Right atrium auricular region (tissue), 2 donors: ENCODE results near the gene GRM7. TPM values are rescaled to one million over a fixed set of nuclear protein-coding genes. Genes with fewer than 3 reads are reported as not detected.

Experiments
- DNase-seq: peaks from one replicate; pipeline ENCODE4 v3.0.0-alpha.2; 2019; ENCODE audit warnings: low spot score
- H3K27ac ChIP-seq, 2 donors: fragments of 200-600 bp; sonication (generic); 1 replicate in 1 of 2; 2 replicates in 1 of 2; pipeline ENCODE4 v1.5.1; 2016 to 2019
- H3K27me3 ChIP-seq, 2 donors: fragments of 200-600 bp; sonication (generic); one replicate each; pipeline versions ENCODE4 v1.5.1 to v1.6.0; 2017 to 2019
- H3K36me3 ChIP-seq: fragments of 200-600 bp; sonication (generic); one replicate; pipeline ENCODE4 v1.5.1; 2016
- H3K4me1 ChIP-seq, 2 donors: fragments of 200-600 bp; sonication (generic); one replicate each; pipeline versions ENCODE4 v1.5.1 to v1.6.0; 2017 to 2019
- H3K4me3 ChIP-seq, 2 donors: fragments of 200-600 bp; sonication (generic); 1 replicate in 1 of 2; 2 replicates in 1 of 2; pipeline ENCODE4 v1.5.1; 2017 to 2019; ENCODE audit warnings: mild to moderate bottlenecking in 1 of 2, moderate library complexity in 1 of 2
- H3K9me3 ChIP-seq, 2 donors: fragments of 200-600 bp; sonication (generic); one replicate each; pipeline ENCODE4 v1.5.1; 2019
- total RNA-seq, 2 donors: library from RNA; depleted of rRNA; stranded (reverse); fragments of >200 nt; gene quantifications; one replicate each; pipeline ENCODE4 v1.1.0, GENCODE V29; 2016
- TF ChIP-seq, protein P1 (sequence below), 2 donors: fragments of 200-600 bp; sonication (generic); IDR thresholded peaks; one replicate each; pipeline ENCODE4 v1.5.1; 2019; ENCODE audit warnings: antibody characterized with exemption in 2 of 2

GRM7 gene
- total RNA-seq, 2 donors from 2014 or later = not detected

DNA sequence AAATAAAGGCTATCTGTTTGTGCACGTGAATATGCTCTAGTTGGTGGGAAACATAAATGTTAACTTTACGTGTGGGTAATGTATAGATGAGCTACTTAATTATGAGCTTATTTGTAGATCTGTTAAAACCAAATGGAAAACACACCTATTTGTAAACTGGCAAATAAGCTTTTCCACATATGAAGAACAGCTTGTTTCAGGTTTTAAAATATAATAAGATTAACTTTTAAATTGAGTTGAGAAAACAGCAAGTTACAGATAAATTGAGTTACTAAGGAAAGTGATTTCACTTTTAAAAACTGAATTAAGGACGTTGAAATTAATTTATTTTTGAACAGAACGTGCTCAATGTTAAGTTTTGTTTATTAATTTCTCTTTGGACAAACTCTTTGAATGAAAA is 140.5 kb downstream of the GRM7 start:
- no peaks in the 10 kb centered on the region for H3K36me3 ChIP-seq
- no peak for DNase-seq
- TF ChIP-seq, protein P1, sequence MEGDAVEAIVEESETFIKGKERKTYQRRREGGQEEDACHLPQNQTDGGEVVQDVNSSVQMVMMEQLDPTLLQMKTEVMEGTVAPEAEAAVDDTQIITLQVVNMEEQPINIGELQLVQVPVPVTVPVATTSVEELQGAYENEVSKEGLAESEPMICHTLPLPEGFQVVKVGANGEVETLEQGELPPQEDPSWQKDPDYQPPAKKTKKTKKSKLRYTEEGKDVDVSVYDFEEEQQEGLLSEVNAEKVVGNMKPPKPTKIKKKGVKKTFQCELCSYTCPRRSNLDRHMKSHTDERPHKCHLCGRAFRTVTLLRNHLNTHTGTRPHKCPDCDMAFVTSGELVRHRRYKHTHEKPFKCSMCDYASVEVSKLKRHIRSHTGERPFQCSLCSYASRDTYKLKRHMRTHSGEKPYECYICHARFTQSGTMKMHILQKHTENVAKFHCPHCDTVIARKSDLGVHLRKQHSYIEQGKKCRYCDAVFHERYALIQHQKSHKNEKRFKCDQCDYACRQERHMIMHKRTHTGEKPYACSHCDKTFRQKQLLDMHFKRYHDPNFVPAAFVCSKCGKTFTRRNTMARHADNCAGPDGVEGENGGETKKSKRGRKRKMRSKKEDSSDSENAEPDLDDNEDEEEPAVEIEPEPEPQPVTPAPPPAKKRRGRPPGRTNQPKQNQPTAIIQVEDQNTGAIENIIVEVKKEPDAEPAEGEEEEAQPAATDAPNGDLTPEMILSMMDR (IDR thresholded peaks at IDR 0.05) = no peak
- H3K4me3 ChIP-seq = no peak overlapping the region
- H3K27ac ChIP-seq = no peak overlapping the region
- H3K9me3 ChIP-seq = no peaks in the 10 kb centered on the region
- no peaks in the 10 kb centered on the region for H3K4me1 ChIP-seq
- H3K27me3 ChIP-seq = no peaks in the 10 kb centered on the region

DNA sequence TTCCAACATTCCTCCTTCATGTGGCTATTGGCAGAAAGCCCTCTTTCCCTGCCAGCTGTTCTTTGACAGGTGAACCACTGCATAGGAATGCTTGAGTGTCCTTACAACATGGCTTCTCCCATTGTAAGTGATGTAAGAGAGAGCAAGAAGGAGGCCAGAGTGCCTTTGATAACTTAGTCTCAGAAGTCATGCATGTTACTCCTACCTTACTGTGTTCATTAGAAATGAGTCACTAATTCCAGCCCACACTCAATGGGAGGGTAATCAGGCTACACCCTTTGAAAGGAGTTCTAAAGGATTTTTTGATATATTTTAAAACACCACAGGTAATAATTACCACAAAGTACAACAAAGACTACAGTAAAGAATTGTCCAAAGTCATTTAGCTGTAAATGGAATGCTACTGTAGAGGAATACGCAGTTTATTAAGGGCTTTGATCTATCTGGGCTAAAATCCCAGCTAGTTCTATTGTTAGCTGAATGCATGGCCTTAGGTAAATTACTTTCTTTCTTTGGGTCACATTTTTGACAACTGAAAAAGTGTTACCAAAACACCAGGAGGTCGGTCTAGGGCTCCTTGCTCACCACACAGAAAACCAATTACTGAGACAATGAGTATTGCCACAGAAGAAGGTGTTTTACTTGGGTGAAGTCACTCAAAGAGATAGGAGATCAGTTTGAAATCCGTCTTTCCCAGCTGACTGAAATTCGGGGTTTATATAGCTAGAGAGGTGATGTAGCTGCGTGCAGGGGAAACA is 154.9 kb downstream of the GRM7 start:
- DNase-seq = no peak
- no peaks in the 10 kb centered on the region for H3K36me3 ChIP-seq
- no peak overlapping the region for H3K4me3 ChIP-seq
- H3K27ac ChIP-seq = no peak overlapping the region
- H3K9me3 ChIP-seq = peaks cover 0 to 9% of the 10 kb centered on the region in 2 donors
- no peaks in the 10 kb centered on the region for H3K4me1 ChIP-seq
- no peaks in the 10 kb centered on the region for H3K27me3 ChIP-seq
- TF ChIP-seq, protein P1 (IDR thresholded peaks at IDR 0.05) = no peak

DNA sequence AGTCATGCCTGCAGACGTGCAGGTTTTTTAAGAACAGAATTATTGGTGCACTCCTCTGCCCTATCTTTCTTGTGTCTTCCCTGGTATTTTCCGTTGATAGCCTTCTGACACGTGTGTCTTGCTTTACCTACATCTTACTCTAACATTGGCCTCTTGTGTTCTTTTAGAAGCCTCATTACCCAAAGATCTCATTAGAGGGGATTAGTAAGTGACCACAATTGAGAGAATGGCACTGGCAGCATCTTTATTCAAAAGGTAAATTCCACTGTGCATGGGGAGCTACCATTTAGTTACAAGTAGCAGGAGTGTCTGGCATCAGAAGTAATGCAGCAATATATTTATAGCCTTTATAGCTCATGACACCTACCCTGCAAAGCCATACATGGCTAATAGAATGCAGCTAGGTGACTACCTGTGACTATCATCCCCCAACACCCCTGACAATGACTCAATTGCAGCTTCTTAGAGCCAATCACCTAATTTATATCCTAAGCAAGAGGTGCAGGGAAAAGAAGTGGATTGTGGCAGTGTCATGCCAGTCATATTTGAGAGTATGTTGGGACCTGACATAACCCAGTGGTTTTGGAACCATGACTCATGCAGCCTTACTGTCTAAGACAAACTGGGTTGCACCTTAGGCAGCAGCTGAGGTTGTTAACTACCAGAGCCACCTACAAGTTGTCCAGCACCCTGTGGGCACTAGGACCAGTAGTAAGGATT is 164.8 kb downstream of the GRM7 start:
- TF ChIP-seq, protein P1 (IDR thresholded peaks at IDR 0.05) = no peak
- H3K9me3 ChIP-seq = no peaks in the 10 kb centered on the region
- DNase-seq = no peak
- H3K27me3 ChIP-seq = no peaks in the 10 kb centered on the region
- H3K4me1 ChIP-seq = no peaks in the 10 kb centered on the region
- no peak overlapping the region for H3K4me3 ChIP-seq
- H3K36me3 ChIP-seq = no peaks in the 10 kb centered on the region
- no peak overlapping the region for H3K27ac ChIP-seq

DNA sequence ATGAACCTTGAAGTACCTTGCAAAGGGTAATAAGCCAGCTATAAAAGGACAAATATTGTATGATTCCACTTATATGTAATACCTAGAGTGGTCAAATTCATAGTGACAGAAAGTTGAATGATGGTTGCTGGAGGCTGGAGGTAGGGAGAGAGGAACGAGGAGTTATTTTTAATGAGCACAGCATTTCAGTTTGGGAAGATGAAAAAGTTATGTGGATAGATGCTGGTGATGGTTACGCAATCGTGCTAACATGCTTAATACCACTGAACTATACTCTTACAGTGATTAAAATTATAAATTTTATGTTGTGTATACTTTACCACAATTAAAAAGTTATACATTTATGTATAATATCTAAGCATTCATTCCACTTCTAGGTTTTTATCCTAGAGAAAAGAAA is 168.6 kb downstream of the GRM7 start:
- no peaks in the 10 kb centered on the region for H3K27me3 ChIP-seq
- no peaks in the 10 kb centered on the region for H3K36me3 ChIP-seq
- no peak overlapping the region for H3K27ac ChIP-seq
- TF ChIP-seq, protein P1 (IDR thresholded peaks at IDR 0.05) = no peak
- no peak for DNase-seq
- no peaks in the 10 kb centered on the region for H3K9me3 ChIP-seq
- no peaks in the 10 kb centered on the region for H3K4me1 ChIP-seq
- no peak overlapping the region for H3K4me3 ChIP-seq

DNA sequence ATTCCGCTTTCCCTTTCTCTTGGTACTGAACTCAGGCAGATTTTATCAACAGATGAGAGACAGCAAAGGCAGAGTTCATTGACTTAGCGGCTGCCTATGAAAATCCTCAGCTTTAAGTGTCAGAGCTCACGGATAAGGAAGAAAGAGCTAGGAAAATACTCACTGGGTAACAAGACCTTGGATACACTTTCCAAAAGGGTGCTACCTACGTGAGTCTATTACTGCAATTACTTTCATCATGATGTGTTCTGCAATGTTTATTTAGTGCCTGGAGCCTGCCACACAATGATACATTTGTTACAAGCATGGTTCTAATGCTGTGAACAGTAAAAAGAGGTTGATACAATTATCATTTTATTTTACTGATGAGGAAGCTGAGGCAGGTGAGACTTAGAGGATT is 177.5 kb downstream of the GRM7 start:
- H3K27me3 ChIP-seq = no peaks in the 10 kb centered on the region
- TF ChIP-seq, protein P1 (IDR thresholded peaks at IDR 0.05) = no peak
- H3K9me3 ChIP-seq = no peaks in the 10 kb centered on the region
- no peak overlapping the region for H3K27ac ChIP-seq
- DNase-seq = no peak
- no peaks in the 10 kb centered on the region for H3K4me1 ChIP-seq
- no peaks in the 10 kb centered on the region for H3K36me3 ChIP-seq
- no peak overlapping the region for H3K4me3 ChIP-seq
